Stomach (tissue), 9 donors: ENCODE data around the gene XXYLT1. TPM values are rescaled to one million over a fixed set of nuclear protein-coding genes. Genes with fewer than 3 reads are reported as not detected.
"Not testable (repeated sequence)": the region's sequence is repeated elsewhere in the genome, so short reads cannot be mapped to it uniquely, and the experiment has no call there.

Source experiments
- DNase-seq, 2 donors: peaks; one replicate each; pipeline versions ENCODE4 v3.0.0 to v3.0.0-alpha.2; 2013 to 2019
- H3K27ac ChIP-seq, 5 donors: fragments of 200-600 bp in 4 of 5; sonication (generic) in 4 of 5; one replicate each; pipeline ENCODE4 v1.5.1; 2013 to 2019; ENCODE audit warnings: mild to moderate bottlenecking in 1 of 5, moderate library complexity in 1 of 5
- H3K27me3 ChIP-seq, 3 donors: fragments of 200-600 bp; sonication (generic); one replicate each; pipeline ENCODE4 v1.5.1; 2017 to 2019; ENCODE audit warnings: mixed run types in 1 of 3
- H3K36me3 ChIP-seq, 4 donors: fragments of 200-600 bp; sonication (generic); 1 replicate in 3 of 4; 2 replicates in 1 of 4; pipeline ENCODE4 v1.5.1; 2016 to 2019
- H3K4me1 ChIP-seq, 4 donors: fragments of 200-600 bp; sonication (generic); one replicate each; pipeline ENCODE4 v1.5.1; 2016 to 2019
- H3K4me3 ChIP-seq, 4 donors: fragments of 200-600 bp; sonication (generic) in 3 of 4; one replicate each; pipeline ENCODE4 v1.5.1; 2016 to 2019; ENCODE audit warnings: mild to moderate bottlenecking in 1 of 4
- H3K9me3 ChIP-seq, 4 donors: fragments of 200-600 bp; sonication (generic); one replicate each; pipeline ENCODE4 v1.5.1; 2016 to 2019
- CTCF ChIP-seq, 7 experiments: fragments of 450-650 bp in 4 of 7; fragments of 200-600 bp in 3 of 7; sonication (generic) in 3 of 7; IDR thresholded peaks; one replicate each; pipeline ENCODE4 v1.5.1; 2016 to 2019; ENCODE audit warnings: antibody characterized with exemption in 7 of 7, control low read depth in 2 of 7, mild to moderate bottlenecking in 1 of 7
- EP300 ChIP-seq: sonication (generic); formaldehyde crosslinking; IDR thresholded peaks from one replicate; pipeline ENCODE4 v1.6.1; 2017; ENCODE audit warnings: antibody characterized with exemption
- POLR2A ChIP-seq, 4 donors: fragments of 450-650 bp; IDR thresholded peaks; one replicate each; pipeline ENCODE4 v1.6.1; 2016; ENCODE audit warnings: antibody characterized with exemption in 4 of 4, control low read depth in 2 of 4, mild to moderate bottlenecking in 1 of 4, moderate library complexity in 1 of 4
- POLR2AphosphoS5 ChIP-seq, 3 donors: sonication (generic); formaldehyde crosslinking; IDR thresholded peaks; one replicate each; pipeline ENCODE4 v1.6.1; 2016; ENCODE audit warnings: antibody characterized with exemption in 3 of 3
- WGBS, 5 donors: extraction: QIAGEN DNeasy Blood & Tissue Kit in 3 of 5; methylation state at CpG; one replicate each; pipeline versions ENCODE4 v1.1.5 to v1.1.7; 2013 to 2018; 5-methylcytosine and 5-hydroxymethylcytosine counted together
- intact Hi-C: fragments of 100-400 bp; cut with DNase I; formaldehyde crosslinking; loops from one replicate; pipeline ENCODE4 v1.15.1; 2023; ENCODE audit warnings: low total_unique reads
- polyA plus RNA-seq, 3 donors: library from polyadenylated mRNA; stranded (reverse); fragments of 200-250 nt; gene quantifications; one replicate each; pipeline ENCODE4 v1.2.3, GENCODE V29; 2013
- total RNA-seq, 5 donors: library from RNA; depleted of rRNA; stranded (reverse); fragments of >200 nt; gene quantifications; one replicate each; pipeline versions ENCODE4 v1.1.0 to v1.2.3, GENCODE V29; 2014 to 2016
- donor health status: healthy with polysubstance abuse.
- donor health status: Bipolar disorder and iron deficiency.
- donor health status: healthy.

Gene XXYLT1
- total and polyA plus RNA-seq, 8 donors, result 2.1 to 41.5 (median 11.4) TPM; not detected in 1

DNA sequence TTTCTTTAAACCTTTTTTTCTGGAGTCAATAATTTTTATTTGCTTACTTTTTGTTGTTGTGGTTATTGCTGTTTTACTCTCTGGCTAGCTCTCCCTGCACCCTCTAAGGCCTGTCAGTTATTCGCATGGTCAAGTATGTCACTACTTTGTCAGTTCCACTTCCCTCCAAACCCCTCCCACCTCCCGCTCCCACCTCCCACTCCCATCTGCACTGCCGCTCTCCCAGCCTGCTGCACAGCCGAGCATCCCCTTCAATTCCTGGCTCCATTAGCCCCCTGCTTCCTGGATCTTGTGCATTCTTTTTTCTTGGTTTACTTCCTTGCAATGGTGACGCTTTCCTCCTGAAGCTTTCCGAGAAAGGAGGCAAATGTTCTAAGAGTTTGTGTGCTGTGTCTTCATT lies 218.0 kb downstream of the XXYLT1 start:
- no peaks in the 10 kb centered on the region for H3K4me1 ChIP-seq
- 74 to 87% (median 78%) methylated on average over 6 of the region's 6 CpGs for WGBS, 5 donors
- no peak overlapping the region for H3K27ac ChIP-seq
- no peak for DNase-seq
- intact Hi-C loops, result no loop called here
- no peaks in the 10 kb centered on the region for H3K36me3 ChIP-seq
- H3K4me3 ChIP-seq, result no peak overlapping the region
- no peaks in the 10 kb centered on the region for H3K27me3 ChIP-seq
- TF ChIP-seq POLR2AphosphoS5 (IDR thresholded peaks at IDR 0.05), result no peak
- TF ChIP-seq EP300, result no peak
- TF ChIP-seq POLR2A (IDR thresholded peaks at IDR 0.05), result no peak
- TF ChIP-seq CTCF (IDR thresholded peaks at IDR 0.05), result no peak
- no peaks in the 10 kb centered on the region for H3K9me3 ChIP-seq

- H3K27ac ChIP-seq, H3K4me1 ChIP-seq, intact Hi-C loops, H3K9me3 ChIP-seq, H3K27me3 ChIP-seq, H3K4me3 ChIP-seq, DNase-seq, H3K36me3 ChIP-seq: not testable (repeated sequence)
- WGBS, 5 donors, result 75 to 83% (median 78%) methylated on average over 5 of the region's 5 CpGs
Measured at GRCh38 chr3:195050296-195050695, 220.7 kb downstream of the XXYLT1 start.

DNA sequence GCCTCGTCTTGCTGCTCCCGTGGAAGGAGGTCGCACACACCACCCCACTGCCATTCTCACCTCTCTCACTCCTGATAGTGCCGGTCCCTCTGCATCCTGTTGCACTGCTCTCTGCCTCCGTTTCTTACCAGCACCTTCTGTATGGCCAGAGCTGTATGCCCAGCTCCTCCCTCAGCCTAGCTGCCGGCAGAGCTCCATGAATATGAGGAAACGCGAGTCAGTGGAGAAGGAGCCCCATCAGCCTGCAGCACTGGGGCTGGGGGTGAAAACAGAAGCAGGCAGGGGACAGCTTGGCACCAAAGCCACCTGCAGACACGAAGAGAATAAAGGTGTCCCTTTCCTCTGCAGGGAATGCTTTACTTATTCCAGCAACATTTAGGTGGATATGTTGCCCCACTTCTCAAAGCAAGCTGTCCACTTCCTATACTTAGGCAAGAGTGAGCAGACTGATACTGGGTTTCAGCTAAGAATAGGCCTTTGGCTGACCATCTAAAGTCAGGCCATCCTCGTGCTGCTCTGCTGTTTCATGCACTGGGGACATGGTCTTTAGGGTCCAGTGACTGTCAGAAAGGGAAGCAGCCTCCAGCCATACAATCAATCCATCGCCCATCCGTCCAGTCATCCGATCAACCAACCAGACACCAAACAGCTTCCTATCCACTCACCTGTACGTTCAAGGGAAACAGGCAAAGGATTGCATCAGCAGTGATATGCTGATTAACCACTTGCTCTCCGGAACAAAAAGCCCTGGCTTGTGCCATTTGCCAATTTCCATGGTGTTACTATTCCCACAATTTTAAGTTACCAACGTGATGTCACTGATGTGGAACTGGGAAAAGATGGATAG lies 222.7 kb downstream of the XXYLT1 start:
- H3K27ac ChIP-seq, result no peak overlapping the region
- H3K27me3 ChIP-seq, result no peaks in the 10 kb centered on the region
- no peaks in the 10 kb centered on the region for H3K4me1 ChIP-seq
- DNase-seq, result no peak
- H3K4me3 ChIP-seq, result no peak overlapping the region
- H3K36me3 ChIP-seq, result no peaks in the 10 kb centered on the region
- H3K9me3 ChIP-seq, result no peaks in the 10 kb centered on the region
- intact Hi-C loops, result no loop called here
- 69 to 77% (median 70%) methylated on average over 16 of the region's 16 CpGs for WGBS, 5 donors
- TF ChIP-seq CTCF (IDR thresholded peaks at IDR 0.05) (no peak), POLR2A (IDR thresholded peaks at IDR 0.05) (no peak)

GRCh38 chr3:195047536-195047935 lies 223.4 kb downstream of the XXYLT1 start:
- Histone ChIP-seq H3K27ac (no peak overlapping the region), H3K27me3 (no peaks in the 10 kb centered on the region), H3K36me3 (no peaks in the 10 kb centered on the region), H3K4me3 (no peak overlapping the region), H3K4me1 (no peaks in the 10 kb centered on the region), H3K9me3 (no peaks in the 10 kb centered on the region)
- WGBS, 5 donors, result 67 to 75% (median 71%) methylated on average over 3 of the region's 3 CpGs
- intact Hi-C loops, result no loop called here
- DNase-seq, result no peak
- no peak for TF ChIP-seq EP300
- no peak for TF ChIP-seq POLR2A (IDR thresholded peaks at IDR 0.05)
- no peak for TF ChIP-seq POLR2AphosphoS5 (IDR thresholded peaks at IDR 0.05)

GRCh38 chr3:195046441-195046840 lies 224.5 kb downstream of the XXYLT1 start:
- peak in 1 of 2 donors; percentile 16 for DNase-seq
- Histone ChIP-seq H3K4me3 (no peak overlapping the region), H3K9me3 (no peaks in the 10 kb centered on the region), H3K27me3 (no peaks in the 10 kb centered on the region), H3K4me1 (no peaks in the 10 kb centered on the region), H3K36me3 (no peaks in the 10 kb centered on the region), H3K27ac (no peak overlapping the region)
- WGBS, 5 donors, result 80 to 90% (median 84%) methylated on average over 6 of the region's 6 CpGs
- TF ChIP-seq EP300, result no peak
- TF ChIP-seq POLR2A (IDR thresholded peaks at IDR 0.05), result no peak
- no peak for TF ChIP-seq POLR2AphosphoS5 (IDR thresholded peaks at IDR 0.05)
- TF ChIP-seq CTCF (IDR thresholded peaks at IDR 0.05), result no peak
- intact Hi-C loops, result no loop called here
